GM10266 (cell line): ENCODE measurements around the gene DUSP8.

Experiments used
- DNase-seq: peaks from one replicate; pipeline ENCODE4 v3.0.0; 2012; ENCODE audit errors: extremely low spot score
- TF ChIP-seq, protein P1 (sequence below): IDR thresholded peaks from 2 replicates; pipeline ENCODE4 v1.5.1; 2012; ENCODE audit warnings: mild to moderate bottlenecking, low read depth; ENCODE audit not compliant: control insufficient read depth, insufficient read depth; ENCODE audit errors: missing control alignments

The DUSP8 gene

DNA sequence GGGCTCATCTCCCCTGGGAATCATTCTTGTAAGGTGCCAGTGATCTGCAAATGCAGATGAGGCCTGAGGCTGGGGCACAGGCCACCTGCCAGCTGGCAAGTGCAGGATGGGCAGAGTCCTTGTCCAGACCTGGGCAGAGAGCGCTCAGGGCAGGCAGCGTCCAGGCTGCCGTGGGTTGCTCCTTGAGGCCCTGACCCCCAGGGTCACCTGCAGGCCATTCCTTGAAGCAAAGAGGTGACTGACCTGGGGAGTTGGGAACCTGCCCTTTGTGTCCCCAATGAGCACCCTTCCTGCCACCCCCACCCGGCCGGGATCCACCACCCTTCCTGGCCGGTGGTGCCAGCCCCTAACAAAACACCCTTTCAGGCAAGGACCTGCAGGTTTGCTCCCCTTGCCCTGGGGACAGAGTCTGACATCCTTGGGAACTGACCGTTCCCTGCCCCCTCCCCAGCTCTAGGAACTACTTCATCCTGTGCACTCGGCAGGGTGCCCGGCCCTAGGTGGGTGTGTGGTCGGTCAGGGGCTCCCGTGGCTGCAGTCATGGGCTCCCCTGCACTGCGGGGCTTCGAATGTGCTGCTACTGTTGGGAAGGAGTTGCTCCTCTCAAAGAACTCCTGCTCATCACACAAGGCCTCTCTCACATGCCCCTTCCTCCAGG is 28.3 kb downstream of the DUSP8 start:
- TF ChIP-seq, protein P1, sequence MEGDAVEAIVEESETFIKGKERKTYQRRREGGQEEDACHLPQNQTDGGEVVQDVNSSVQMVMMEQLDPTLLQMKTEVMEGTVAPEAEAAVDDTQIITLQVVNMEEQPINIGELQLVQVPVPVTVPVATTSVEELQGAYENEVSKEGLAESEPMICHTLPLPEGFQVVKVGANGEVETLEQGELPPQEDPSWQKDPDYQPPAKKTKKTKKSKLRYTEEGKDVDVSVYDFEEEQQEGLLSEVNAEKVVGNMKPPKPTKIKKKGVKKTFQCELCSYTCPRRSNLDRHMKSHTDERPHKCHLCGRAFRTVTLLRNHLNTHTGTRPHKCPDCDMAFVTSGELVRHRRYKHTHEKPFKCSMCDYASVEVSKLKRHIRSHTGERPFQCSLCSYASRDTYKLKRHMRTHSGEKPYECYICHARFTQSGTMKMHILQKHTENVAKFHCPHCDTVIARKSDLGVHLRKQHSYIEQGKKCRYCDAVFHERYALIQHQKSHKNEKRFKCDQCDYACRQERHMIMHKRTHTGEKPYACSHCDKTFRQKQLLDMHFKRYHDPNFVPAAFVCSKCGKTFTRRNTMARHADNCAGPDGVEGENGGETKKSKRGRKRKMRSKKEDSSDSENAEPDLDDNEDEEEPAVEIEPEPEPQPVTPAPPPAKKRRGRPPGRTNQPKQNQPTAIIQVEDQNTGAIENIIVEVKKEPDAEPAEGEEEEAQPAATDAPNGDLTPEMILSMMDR = no peak
- no peak for DNase-seq

DNA sequence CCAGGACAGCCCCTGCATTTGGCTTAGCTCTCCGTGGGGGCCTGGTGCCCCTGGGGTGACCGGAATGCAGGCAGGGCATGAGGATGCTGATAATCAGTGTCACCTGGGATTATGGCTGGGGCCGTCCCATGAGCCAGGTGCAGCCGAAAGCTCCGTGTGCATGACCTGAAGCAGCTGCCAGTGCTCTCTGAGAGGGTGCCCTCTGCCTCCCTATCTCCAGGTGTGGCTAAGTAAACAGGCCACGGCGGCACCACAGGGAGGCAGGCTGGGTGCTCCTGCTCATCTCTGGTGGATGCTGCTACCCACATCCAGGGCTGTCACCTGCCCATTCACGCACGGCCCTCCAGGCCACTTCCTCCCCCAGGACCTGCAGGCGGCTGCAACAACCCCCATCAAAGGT is 29.8 kb downstream of the DUSP8 start:
- TF ChIP-seq, protein P1 = no peak
- DNase-seq = no peak

DNA sequence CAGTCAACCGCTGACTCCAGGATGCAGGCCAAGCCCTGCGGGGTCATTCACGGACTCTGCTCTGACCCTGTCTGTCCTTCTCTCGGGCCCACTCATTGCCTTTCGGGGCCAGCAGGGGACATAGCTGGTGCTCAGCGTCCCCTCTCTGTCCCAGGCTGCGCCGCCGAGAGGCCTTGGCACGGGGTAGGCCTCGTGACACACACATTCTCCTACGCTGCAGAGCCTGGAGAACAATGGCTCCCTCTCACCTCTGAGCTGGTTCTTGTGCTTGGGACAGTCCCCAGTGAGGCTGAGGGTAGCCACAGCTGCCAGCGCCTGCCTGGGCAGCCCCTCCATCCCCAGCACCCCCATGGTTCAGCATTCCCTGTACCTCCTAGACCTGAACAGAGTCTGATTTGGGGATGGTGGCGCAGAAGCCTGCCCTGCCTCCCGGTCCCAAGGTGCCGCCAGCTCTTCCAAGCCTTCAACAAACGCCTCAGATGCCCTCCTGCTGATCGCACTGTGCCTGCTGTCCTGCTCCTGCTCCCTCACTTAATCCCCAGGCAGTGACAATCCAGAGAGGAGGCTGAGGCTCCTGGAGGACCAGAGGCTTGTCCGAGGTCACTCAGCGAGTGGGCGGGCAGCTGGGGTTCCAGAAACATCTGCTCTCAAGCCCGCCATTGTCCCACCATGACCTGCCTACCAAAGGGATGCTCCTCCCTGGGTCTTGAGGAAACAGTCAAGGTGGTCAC is 30.4 kb downstream of the DUSP8 start:
- TF ChIP-seq, protein P1 = no peak
- no peak for DNase-seq

DNA sequence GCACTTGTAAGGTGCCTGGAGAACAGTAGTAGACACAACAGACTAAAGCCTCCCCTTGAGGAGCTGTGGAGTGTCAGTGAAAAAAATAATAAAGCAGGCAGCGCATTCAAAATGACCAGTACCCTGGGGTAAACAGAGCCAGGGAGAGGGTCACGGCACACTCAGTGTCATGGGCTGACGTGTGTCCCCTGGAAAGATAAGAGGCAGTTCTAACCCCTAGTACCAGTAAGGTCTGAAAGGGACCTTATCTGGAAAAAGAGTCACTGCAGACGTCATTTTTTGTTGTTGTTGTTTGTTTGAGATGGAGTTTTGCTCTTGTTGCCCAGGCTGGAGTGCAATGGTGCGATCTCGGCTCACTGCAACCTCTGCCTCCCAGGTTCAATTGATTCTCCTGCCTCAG is 32.0 kb downstream of the DUSP8 start:
- DNase-seq = no peak
- TF ChIP-seq, protein P1 = no peak

DNA sequence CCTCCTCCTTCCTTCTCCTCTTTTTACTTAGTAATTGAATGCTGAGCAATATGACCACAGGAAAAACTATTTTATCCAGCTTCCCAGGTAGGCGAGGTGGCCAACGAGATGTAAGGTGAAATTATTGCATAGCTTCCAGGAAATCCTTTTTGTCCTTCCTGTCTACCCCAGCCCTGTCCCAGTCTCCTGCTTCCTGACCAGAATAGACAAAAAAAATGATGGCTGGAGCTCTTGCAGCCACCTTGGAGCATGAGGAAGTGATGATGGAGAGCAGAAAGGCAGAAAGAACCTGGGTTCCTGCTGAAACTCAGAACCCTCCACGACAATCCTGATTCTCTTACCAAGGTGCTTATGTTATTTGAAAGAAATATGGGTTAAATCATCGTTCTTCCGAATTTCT is 33.9 kb downstream of the DUSP8 start:
- TF ChIP-seq, protein P1 = no peak
- DNase-seq = no peak

DNA sequence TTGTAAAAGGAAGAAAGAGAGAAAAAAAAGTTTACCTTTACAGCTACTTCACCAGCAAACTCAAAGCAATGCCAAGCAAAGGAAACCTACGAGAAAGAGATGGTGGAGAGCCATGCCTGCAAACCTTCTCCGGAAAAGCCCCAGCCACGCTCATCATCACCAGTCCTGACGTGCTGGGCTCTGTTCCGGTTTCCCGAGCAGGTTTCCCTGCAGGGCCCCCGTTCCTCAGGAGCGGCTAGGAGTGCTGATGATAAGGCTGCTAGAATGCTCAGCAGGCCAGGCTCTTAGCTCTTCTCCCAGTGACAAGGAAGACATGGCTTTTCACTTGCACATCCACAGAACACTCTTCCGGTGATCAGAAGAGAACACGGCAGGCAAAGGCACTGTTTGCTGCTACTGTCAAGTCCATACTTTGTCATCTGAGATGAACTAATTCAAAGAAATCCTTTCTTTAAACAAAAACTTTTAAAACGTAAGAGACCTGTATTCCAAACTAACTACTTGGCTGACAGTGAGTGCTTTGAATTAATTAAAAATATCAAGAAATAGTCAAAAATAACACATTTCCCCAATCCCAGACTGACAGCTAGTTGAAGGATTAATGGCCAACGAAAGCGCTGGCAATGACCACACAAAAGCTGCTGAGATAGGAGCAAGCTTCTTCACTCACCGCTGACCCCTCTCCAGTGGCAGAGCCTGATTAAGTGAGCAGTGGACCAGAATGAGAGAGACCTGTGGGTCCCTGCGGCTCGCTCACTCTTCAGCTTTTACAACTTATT is 35.8 kb downstream of the DUSP8 start:
- DNase-seq = no peak
- TF ChIP-seq, protein P1 = no peak
